NCI-H1930 (cell line): ENCODE data around the gene POU2AF1.

Experiments
- DNase-seq, 2 experiments: peaks; one replicate each; lab custom pipeline; 2025; lab: John Stamatoyannopoulos, UW

POU2AF1 gene

GRCh38 chr11:111386611-111387150, 7.6 kb upstream of the POU2AF1 start:
- no peak for DNase-seq

- no peak for DNase-seq
These were observed 5.4 kb upstream of the POU2AF1 start for GRCh38 chr11:111384494-111384893.

- no peak for DNase-seq
These were observed 3.4 kb upstream of the POU2AF1 start for GRCh38 chr11:111382451-111382850.

DNA sequence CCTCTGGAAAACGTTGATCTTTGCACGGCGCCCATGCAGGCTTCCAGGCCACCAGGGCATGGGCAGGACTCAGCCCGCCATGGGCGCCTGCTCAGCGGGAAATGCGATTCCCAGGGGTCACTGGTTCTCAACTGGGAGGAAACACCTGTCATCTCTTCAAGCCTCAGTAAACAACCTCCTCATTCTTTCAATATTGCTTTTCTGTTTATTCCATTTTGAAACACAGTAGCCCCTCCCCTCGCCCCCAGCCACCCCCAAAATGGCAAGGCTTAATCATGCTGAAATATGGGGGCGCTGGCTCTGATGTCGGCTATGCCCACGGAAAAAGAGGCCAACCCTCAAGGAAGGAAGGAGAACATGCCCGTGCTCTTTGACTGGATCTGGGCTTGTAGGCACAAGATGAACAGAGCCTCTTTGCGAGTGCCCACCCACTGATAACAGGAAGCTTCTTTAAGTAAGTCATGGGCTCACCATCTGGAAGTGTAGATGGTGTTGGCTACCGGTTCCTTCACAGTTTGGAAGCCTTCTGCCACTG, 594 bp upstream of the POU2AF1 start:
- no peak for DNase-seq

- DNase-seq: no peak
These were observed 752 bp downstream of the POU2AF1 start for GRCh38 chr11:111378185-111378860.

DNA sequence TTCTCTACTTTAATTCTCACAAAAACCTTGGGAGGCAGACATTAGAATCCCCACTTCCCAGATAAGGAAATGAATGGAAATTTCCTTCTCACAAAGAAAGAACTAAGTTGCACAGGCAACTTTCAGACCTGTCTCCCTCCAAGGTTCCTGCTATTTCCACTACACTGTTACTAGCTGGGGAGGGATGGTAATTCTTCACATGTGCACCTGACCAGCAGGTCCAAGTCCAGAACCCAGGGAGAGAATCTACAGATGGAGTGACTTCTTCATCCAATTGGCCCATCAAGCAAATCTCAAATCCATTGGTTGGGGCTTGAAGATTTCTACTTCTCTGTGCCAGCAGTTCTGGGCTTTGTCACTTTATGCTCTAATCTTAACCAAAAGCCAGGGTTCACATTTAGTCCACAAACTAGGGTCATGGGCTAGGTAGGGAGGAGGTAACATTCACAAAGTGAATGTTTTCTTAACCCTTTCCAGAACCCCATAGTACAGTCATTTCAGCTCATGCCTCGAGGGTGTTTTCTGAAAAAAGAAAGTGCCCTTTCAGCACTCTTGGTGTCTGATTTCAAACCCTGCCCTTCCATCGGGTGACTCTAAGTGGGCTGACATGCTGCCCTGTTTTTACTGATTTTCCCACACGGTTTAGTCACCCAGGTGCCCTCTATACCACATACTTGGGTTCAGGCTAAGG, 2.7 kb downstream of the POU2AF1 start:
- DNase-seq: no peak

DNA sequence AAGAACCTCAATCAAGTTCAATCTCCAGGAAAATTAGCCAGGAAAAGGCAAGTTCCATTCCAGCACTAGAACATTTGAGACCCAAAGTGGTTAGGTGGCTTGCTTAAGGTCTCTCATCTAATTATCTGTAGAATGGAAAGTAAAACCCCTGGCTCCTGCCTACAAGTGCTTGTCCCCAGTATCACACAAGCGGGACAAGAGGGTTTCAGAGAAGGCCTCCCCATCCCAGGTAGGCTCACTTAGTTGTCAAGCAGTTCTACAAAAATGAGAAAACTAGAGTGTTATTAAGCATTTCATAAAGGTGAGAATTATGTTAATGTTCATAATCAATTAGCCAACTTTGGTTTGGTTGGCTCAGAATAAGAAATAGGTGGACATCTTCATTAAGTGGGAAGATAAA, 5.5 kb downstream of the POU2AF1 start:
- DNase-seq: no peak

GRCh38 chr11:111372538-111372937, 6.5 kb downstream of the POU2AF1 start:
- no peak for DNase-seq

DNA sequence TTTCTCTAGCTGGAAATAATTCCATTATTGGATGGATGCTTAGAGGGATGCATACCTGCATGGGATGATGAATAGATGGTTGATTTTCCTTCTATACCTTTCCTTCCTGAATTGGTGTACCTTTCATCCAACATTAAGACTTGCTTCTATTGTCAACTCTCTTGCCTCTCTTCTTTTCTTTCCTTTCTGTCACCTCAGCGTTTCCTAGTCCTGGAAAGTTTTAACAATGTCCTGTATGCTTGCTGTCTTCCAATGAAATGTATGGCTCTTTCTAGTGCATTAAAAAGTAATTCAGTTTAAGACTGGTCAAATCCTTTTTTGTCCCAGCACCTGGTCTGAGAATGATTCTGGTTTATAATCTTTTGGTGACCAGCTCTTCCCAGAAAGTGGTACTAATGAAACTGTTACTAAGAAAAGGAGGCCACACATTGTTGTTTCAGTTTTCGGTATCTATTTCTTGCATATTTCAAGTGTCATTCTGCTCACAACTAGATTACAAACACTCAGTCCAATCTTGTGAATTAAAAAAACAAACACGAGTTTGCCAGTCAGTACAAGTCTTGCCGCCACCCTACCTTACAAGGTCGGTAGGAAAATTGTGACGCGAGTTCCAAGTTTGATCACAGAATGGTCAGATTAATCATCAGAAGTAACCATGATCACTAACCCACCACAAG, 8.0 kb downstream of the POU2AF1 start:
- no peak for DNase-seq

- no peak for DNase-seq
These were observed 8.7 kb downstream of the POU2AF1 start for GRCh38 chr11:111370270-111370901.

DNA sequence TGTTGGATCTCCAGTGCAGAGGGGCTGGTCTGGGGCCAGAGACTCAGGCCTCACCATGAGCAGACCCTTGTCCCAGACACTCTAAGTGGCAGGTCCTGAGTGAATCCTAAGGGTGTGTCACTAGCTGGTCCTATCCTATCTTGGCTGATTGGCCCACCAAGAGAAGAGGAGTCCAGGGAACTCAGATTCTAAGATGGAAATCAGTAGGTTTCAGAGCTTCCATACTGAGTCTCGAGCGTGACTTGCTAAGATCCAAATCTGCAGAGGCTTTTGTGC, 10.9 kb downstream of the POU2AF1 start:
- no peak for DNase-seq

DNA sequence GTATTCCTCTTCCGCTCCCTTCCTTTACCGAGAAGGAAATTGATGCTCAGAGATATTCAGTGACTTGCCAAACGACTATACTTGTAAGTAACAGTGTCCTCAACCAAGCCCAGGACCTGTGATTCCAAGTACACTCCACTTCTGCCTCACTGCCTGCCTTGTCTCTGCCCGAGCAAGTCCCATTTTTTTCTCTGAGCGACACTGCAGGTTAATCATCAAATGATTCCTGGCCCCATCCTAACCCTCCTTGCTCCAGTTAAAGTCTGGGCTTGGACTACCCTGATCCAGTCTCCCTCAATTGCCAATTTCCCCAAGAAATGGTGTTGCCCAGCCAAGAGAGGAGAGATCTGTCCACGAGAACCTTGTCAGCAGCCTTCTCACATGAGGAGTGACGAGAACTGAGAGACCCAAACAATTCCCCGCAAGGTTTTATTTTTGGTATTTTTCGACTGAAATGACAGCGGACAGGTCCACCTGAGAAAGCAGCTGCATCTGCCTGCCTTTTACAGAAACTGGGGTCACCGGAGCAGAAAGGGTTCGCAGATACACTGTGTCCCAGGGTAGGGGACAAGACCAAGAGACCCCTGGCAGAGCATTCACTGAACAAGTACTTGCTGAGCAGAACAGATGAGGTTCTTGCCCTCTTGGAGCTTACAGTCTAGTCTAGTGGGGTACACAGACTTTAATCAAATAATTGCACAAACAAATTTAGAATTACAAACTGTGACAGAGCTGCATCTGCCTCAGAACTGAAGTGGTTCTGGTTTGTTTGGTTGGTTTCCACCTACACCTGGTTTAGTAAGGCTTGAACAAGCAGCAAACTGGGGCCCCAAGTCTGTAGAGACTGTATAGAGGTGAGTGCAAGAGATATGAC, 11.4 kb downstream of the POU2AF1 start:
- DNase-seq: no peak

- no peak for DNase-seq
These were observed 12.3 kb downstream of the POU2AF1 start for GRCh38 chr11:111366560-111367410.

GRCh38 chr11:111365722-111366559, 13.1 kb downstream of the POU2AF1 start:
- no peak for DNase-seq

GRCh38 chr11:111364503-111364902, 14.6 kb downstream of the POU2AF1 start:
- DNase-seq: no peak

DNA sequence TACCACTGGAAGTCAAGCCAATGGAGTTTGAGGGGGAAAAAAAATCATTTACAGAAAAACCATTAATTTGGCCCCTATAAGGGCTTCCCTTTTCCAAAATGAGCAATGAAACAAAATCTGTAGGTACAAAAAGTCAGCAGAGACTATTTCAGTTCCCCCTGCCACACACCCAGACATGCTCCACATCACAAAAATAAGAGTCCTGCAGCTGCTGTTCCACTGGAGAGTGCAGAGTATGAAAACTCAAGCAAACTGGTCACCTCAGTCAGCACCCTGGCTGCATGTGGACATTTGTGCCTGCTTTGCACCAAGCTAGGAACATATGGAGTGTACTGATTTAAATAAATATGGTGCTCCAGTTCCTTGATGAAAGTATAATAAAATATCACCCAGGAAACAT, 15.1 kb downstream of the POU2AF1 start:
- DNase-seq: no peak

GRCh38 chr11:111362887-111363411, 16.1 kb downstream of the POU2AF1 start:
- DNase-seq: no peak

DNA sequence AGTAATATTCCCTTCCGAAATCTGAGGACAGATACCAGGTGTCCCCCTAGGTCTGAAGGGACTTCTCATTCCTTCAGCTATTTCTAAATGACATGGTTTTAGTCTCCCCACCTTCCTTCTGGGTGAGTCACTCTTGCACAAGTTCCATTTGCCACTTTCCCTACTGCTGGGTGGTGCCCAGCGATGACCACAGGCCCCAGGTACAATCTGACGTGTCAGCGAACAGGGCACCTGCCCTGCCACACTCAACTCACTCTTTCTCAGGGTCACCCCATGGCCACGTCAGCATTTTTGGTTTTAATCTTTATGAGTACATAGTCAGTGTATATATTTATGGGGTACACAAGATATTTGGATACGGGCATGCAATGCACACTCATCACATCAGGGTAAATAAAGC, 17.2 kb downstream of the POU2AF1 start:
- no peak for DNase-seq

DNA sequence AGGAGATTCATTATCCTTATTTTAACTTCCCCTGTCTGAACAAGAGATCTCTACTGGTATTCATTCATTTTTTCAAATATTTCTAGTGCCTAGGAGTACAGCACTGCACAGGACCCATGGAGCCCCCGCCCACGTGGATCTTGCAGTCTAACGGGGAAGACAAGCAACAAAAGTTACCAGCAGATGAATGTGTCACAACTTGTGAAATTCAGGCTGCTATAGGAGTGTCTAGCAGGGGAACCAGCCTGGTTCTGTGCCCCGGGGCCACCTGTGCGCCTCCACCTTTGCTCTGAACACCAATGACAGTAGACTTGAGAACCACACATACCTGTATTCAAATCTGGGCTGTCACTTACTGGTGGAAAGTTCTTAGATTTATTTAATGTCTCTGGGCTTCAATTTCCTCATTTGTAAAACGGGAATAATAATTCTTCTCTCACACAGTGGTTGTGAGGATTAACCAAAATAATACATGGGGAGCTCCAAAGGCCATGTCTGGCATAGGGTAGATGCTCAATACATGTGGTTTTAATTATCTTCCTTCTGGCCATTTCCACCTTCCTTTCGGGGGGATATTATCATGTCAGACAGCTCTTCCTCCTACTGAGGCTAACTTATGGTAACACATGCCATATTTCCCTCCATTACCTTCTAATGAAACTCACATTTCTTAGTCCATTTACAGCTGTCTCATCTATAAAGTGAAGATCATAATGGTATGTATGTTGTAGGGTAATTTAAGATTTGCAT, 17.8 kb downstream of the POU2AF1 start:
- no peak for DNase-seq
